GM13976 (cell line): ENCODE measurements around the gene SPSB3.

ENCODE experiments used
- DNase-seq: peaks from one replicate; pipeline ENCODE4 v3.0.0; 2012; ENCODE audit warnings: low spot score
- in situ Hi-C: fragments of 300-500 bp; cut with MboI; formaldehyde crosslinking; loops from one replicate; pipeline ENCODE4 v1.12.0; 2022; ENCODE audit warnings: low sequenced_read_pairs, mixed read lengths, inconsistent platforms; ENCODE audit not compliant: unreplicated experiment
- TF ChIP-seq, protein P1 (sequence below): IDR thresholded peaks from 2 replicates; pipeline ENCODE4 v1.5.1; 2012; ENCODE audit warnings: borderline replicate concordance, mild to moderate bottlenecking; ENCODE audit not compliant: insufficient read depth; ENCODE audit errors: extremely low read depth, missing control alignments, control extremely low read depth

SPSB3 gene

DNA sequence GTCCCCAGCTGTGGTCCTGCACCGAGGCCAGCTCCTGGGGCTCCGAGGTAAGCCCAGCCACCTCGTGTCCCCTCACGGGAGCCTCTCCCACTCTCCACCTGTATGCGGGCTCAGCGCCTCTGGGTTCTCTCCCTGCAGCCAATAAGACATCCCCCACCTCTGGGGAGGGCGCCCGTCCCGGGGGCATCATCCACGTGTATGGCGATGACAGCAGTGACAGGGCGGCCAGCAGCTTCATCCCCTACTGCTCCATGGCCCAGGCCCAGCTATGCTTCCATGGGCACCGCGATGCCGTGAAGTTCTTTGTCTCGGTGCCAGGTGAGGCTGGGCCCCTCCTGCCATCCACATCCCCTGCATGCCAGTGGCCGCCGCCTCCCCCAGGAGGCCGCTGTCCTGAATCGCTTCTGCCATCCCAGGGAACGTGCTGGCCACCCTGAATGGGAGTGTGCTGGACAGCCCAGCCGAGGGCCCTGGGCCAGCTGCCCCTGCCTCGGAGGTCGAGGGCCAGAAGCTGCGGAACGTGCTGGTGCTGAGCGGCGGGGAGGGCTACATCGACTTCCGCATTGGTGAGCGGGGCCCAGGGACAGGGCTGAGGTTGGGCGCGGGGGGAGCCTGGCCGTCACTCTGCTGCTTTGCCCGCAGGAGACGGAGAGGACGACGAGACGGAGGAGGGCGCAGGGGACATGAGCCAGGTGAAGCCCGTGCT lies 14.2 kb downstream of the SPSB3 start:
- in situ Hi-C loops = no loop called here
- no peak for DNase-seq
- TF ChIP-seq, protein P1, sequence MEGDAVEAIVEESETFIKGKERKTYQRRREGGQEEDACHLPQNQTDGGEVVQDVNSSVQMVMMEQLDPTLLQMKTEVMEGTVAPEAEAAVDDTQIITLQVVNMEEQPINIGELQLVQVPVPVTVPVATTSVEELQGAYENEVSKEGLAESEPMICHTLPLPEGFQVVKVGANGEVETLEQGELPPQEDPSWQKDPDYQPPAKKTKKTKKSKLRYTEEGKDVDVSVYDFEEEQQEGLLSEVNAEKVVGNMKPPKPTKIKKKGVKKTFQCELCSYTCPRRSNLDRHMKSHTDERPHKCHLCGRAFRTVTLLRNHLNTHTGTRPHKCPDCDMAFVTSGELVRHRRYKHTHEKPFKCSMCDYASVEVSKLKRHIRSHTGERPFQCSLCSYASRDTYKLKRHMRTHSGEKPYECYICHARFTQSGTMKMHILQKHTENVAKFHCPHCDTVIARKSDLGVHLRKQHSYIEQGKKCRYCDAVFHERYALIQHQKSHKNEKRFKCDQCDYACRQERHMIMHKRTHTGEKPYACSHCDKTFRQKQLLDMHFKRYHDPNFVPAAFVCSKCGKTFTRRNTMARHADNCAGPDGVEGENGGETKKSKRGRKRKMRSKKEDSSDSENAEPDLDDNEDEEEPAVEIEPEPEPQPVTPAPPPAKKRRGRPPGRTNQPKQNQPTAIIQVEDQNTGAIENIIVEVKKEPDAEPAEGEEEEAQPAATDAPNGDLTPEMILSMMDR = no peak

DNA sequence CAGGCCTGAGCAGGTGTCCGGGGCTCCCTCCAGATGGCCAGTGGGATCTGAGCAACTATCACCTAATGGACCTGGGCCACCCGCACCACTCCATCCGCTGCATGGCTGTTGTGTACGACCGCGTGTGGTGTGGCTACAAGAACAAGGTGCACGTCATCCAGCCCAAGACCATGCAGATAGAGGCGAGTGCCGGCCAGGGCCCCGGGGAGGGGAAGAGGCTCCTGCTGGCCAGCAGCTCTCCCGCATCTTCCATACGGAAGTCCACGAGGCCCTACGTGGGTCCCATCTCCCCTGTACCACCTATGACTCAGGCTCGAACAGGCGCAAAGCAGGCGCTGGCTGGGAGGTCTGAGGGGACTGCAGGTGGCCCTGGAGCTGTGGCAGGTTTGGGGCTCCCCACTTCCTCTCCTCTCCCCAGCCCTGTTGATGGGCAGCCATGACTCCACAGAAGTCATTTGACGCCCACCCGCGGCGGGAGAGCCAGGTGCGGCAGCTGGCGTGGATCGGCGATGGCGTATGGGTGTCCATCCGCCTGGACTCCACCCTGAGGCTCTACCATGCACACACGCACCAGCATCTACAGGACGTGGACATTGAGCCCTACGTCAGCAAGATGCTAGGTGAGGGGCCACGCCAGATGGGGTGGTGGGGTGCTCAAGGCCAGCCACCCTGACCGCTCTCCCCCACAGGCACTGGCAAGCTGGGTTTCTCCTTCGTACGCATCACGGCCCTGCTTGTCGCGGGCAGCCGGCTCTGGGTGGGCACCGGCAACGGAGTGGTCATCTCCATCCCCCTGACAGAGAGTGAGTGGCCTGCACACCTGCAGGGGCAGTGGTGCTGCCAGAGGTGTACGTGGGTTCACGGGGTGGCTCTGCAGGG lies 15.0 kb downstream of the SPSB3 start:
- no peak for DNase-seq
- in situ Hi-C loops = no loop called here
- TF ChIP-seq, protein P1 = no peak

DNA sequence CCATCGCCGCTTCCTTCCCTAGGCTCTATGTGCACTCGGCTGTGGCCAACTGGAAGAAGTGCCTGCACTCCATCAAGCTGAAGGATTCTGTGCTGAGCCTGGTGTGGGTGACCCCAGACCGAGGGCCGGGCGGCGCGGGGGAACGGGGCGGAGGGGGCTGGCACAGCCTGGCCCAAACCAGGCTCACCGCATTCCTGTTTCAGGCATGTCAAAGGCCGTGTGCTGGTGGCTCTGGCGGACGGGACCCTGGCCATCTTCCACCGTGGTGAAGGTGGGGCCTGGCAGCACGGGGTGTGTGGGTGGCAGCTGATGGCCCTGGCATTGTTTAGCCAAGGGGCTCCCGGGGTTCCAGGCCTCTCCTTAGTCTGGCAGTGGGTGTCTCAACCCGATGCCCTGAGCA lies 15.7 kb downstream of the SPSB3 start:
- TF ChIP-seq, protein P1 = no peak
- in situ Hi-C loops = no loop called here
- DNase-seq = no peak

DNA sequence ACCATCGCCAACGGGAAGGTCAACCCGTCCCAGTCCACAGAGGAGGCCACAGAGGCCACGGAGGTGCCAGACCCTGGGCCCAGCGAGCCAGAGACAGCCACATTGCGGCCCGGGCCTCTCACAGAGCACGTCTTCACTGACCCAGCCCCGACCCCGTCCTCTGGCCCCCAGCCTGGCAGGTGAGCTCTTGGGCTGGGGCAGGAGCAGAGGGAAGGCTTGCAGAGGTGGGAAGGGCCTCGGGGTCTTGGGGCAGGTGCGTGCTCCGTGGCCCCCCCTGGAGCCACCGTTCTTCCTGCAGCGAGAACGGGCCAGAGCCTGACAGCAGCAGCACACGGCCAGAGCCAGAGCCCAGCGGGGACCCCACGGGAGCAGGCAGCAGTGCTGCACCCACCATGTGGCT lies 16.1 kb downstream of the SPSB3 start:
- in situ Hi-C loops = no loop called here
- no peak for DNase-seq
- TF ChIP-seq, protein P1 = no peak

DNA sequence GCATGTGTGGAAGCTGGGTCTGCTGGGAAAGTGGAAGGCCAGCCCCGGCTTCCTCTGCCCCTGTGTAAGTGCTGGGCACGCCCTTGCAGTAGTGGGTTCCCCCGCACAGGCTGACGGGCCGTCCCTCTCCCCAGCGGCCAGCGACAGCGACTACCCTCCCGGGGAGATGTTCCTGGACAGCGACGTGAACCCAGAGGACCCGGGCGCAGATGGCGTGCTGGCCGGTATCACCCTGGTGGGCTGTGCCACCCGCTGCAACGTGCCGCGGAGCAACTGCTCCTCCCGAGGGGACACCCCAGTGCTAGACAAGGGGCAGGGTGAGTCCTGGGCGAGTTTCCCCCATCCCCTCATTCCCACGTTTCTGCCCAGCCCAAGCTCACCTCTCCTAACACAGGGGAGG lies 16.5 kb downstream of the SPSB3 start:
- DNase-seq = no peak
- TF ChIP-seq, protein P1 = no peak

DNA sequence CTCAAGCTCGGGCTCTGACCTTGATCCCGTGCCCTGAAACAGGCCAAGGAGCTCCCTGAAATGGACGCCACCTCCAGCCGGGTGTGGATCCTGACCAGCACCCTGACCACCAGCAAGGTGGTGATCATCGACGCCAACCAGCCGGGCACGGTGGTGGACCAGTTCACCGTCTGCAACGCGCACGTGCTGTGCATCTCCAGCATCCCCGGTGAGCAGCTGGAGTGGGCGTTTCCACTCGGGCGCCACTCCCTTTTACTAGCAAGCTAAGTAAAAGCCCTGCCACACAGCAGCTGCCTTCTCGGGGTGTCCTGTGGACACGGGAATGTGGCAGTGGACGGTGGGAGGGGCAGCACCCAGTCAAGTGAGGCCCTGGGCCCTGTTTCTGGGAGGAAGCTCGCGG lies 17.4 kb downstream of the SPSB3 start:
- in situ Hi-C loops = no loop called here
- TF ChIP-seq, protein P1 = no peak

More for the DNA sequence above, 16.5 kb downstream of the SPSB3 start:
- in situ Hi-C loops = no loop called here

More for the DNA sequence above, 17.4 kb downstream of the SPSB3 start:
- DNase-seq = no peak
